HL-60 (cell line): Measurements from ENCODE around the gene TMEM82.

Source experiments
- CTCF ChIP-seq: IDR thresholded peaks from one replicate; pipeline ENCODE4 v1.5.1; 2011; ENCODE audit warnings: low read length, control low read depth, inconsistent platforms; ENCODE audit not compliant: insufficient read depth
- POLR2AphosphoS5 ChIP-seq: IDR thresholded peaks from 2 replicates; pipeline ENCODE4 v1.6.1; 2012; ENCODE audit warnings: low read depth
- REST ChIP-seq: IDR thresholded peaks from 2 replicates; pipeline ENCODE4 v1.6.1; 2012; ENCODE audit warnings: low read depth; ENCODE audit not compliant: insufficient replicate concordance

GRCh38 chr1:15757016-15757543 lies 14.8 kb downstream of the TMEM82 start:
- TF ChIP-seq CTCF: no peak
- no peak for TF ChIP-seq POLR2AphosphoS5
- no peak for TF ChIP-seq REST
